ENCODE measurements around the gene GPR108. TPM values are rescaled to one million over a fixed set of nuclear protein-coding genes. Genes with fewer than 3 reads are reported as not detected.
A peak's percentile ranks its signal among the peaks of the same experiment; 100 is the strongest.

GPR108 gene
- total and polyA plus RNA-seq, 2 experiments from 2014 or later = 66.6 to 120 TPM

DNA sequence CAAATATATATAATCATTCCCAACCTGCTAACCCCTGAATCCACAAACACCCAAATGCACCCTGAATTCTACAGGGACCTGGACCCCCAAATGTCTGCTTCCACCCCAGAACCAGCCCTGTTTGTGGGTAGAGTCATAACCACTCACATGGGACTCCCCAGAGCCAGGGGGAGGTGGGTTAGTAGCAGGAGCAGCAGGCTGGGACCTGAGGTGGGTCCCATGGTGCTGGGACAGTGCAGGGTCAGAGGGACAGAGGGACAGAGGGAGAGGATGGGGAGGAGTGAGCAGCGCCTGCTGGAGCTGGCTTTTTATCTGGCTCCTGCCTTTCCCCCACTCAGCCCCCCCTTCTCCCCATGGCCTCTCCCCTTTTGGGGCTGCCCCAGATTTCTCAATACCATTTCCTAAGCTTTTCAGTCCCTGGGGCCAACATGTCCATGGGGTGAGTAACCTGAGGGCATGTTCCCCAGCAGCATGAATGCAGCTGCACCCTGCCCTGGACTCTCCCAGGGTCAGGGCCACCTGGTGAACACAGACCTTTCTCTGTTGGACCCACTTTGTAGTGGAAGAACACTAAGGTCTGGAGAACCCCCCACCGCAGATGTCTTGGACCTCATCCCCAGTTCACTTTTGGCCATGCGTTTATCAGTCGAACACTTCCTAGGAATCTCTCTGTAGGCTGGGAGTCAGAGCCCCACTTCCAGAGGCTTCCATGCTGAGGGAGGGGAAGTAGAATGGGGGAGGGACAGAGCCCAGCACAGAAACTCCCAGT, 16.8 kb downstream of the GPR108 start, which contains the start of gene C3:
Gene C3 (minus strand): TSS at position 282 of the 769 bp plus-strand sequence. CDS start 61 bp downstream, at position 221.
- Histone ChIP-seq H3K4me2 (peak within 1 kb of the TSS; percentile 63), H3K9me2 (replicated peaks; ENCODE audit: insufficient read depth) (no peaks in the 10 kb centered on the region), H3K4me3 (no peak within 1 kb of the TSS), H4K20me1 (ENCODE audit: insufficient read depth, poor library complexity, severe bottlenecking) (no peaks in the 10 kb centered on the region), H3K27ac (peak within 1 kb of the TSS; percentile 51), H3K79me2 (no peaks in the 10 kb centered on the region), H2AFZ (no peak within 1 kb of the TSS), H3K9me3 (ENCODE audit: low read depth) (no peaks in the 10 kb centered on the region), H3K27me3 (no peaks in the 10 kb centered on the region), H3K4me1 (ENCODE audit: insufficient read depth) (peaks cover 17% of the 10 kb centered on the region), H3K36me3 (replicated peaks; ENCODE audit: insufficient read depth, low read depth) (no peaks in the 10 kb centered on the region)
- DNase-seq (ENCODE audit: low spot score) = peak; percentile 76
- TF ChIP-seq, protein P1, sequence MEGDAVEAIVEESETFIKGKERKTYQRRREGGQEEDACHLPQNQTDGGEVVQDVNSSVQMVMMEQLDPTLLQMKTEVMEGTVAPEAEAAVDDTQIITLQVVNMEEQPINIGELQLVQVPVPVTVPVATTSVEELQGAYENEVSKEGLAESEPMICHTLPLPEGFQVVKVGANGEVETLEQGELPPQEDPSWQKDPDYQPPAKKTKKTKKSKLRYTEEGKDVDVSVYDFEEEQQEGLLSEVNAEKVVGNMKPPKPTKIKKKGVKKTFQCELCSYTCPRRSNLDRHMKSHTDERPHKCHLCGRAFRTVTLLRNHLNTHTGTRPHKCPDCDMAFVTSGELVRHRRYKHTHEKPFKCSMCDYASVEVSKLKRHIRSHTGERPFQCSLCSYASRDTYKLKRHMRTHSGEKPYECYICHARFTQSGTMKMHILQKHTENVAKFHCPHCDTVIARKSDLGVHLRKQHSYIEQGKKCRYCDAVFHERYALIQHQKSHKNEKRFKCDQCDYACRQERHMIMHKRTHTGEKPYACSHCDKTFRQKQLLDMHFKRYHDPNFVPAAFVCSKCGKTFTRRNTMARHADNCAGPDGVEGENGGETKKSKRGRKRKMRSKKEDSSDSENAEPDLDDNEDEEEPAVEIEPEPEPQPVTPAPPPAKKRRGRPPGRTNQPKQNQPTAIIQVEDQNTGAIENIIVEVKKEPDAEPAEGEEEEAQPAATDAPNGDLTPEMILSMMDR (IDR thresholded peaks at IDR 0.05; ENCODE audit: poor library complexity) = no peak
- TF ChIP-seq EZH2phosphoT487 (IDR thresholded peaks at IDR 0.05; ENCODE audit: low read depth, severe bottlenecking, unreplicated experiment) (no peak), EZH2 (IDR thresholded peaks at IDR 0.05; ENCODE audit: borderline replicate concordance) (no peak)
- 69% methylated on average over 4 of the region's 4 CpGs for WGBS (ENCODE audit: low lambda C conversion rate, missing lambda C conversion rate)

DNA sequence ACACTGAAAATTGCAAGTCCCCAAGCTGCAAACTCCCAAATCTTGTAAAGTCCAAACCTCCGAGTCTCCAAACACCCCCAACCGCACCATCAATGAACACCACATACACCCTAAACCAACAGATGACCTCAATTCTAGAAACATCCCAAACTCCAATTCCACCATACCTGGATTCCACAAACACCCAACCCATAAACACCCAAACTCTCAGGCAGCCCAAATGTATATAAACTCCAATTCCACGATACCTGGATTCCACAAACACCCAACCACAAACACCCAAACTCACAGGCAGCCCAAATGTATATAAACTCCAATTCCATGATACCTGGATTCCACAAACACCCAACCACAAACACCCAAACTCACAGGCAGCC, 17.4 kb downstream of the GPR108 start:
- H3K9me2 ChIP-seq (replicated peaks; ENCODE audit: insufficient read depth) = no peaks in the 10 kb centered on the region
- no peak overlapping the region for H3K4me3 ChIP-seq
- TF ChIP-seq EZH2 (IDR thresholded peaks at IDR 0.05; ENCODE audit: borderline replicate concordance) = no peak
- no peak for TF ChIP-seq EZH2phosphoT487 (IDR thresholded peaks at IDR 0.05; ENCODE audit: low read depth, severe bottlenecking, unreplicated experiment)
- TF ChIP-seq, protein P1 (IDR thresholded peaks at IDR 0.05; ENCODE audit: poor library complexity) = no peak
- no peaks in the 10 kb centered on the region for H3K9me3 ChIP-seq (ENCODE audit: low read depth)
- no peaks in the 10 kb centered on the region for H3K27me3 ChIP-seq
- H3K36me3 ChIP-seq (replicated peaks; ENCODE audit: insufficient read depth, low read depth) = no peaks in the 10 kb centered on the region
- DNase-seq (ENCODE audit: low spot score) = no peak
- H2AFZ ChIP-seq = no peak overlapping the region
- H4K20me1 ChIP-seq (ENCODE audit: insufficient read depth, poor library complexity, severe bottlenecking) = no peaks in the 10 kb centered on the region
- H3K79me2 ChIP-seq = no peaks in the 10 kb centered on the region
- H3K27ac ChIP-seq = peak overlapping the region; percentile 51
- peaks cover 16% of the 10 kb centered on the region for H3K4me1 ChIP-seq (ENCODE audit: insufficient read depth)
- peak overlapping the region; percentile 63 for H3K4me2 ChIP-seq
- 91% methylated on average over 3 of the region's 3 CpGs for WGBS (ENCODE audit: low lambda C conversion rate, missing lambda C conversion rate)

DNA sequence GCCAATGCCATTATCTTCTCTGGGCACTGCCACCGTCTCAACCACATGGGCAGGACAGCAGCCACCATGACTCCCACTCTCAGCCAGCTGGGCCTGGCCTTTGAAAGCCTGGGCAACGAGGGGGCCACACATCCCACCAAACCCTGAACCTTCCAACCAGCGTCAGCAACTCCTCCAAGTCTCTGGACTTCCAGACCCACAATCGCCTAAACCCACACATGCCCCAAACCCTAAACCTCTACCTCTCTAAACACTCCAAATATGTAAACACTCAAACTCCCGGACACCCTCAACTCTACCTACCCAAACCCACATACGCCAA, 17.9 kb downstream of the GPR108 start:
- H3K27me3 ChIP-seq = no peaks in the 10 kb centered on the region
- peak overlapping the region; percentile 63 for H3K4me2 ChIP-seq
- no peaks in the 10 kb centered on the region for H3K9me2 ChIP-seq (replicated peaks; ENCODE audit: insufficient read depth)
- H3K36me3 ChIP-seq (replicated peaks; ENCODE audit: insufficient read depth, low read depth) = no peaks in the 10 kb centered on the region
- peaks cover 16% of the 10 kb centered on the region for H3K4me1 ChIP-seq (ENCODE audit: insufficient read depth)
- H2AFZ ChIP-seq = no peak overlapping the region
- no peak for TF ChIP-seq EZH2phosphoT487 (IDR thresholded peaks at IDR 0.05; ENCODE audit: low read depth, severe bottlenecking, unreplicated experiment)
- no peak for TF ChIP-seq EZH2 (IDR thresholded peaks at IDR 0.05; ENCODE audit: borderline replicate concordance)
- TF ChIP-seq, protein P1 (IDR thresholded peaks at IDR 0.05; ENCODE audit: poor library complexity) = no peak
- DNase-seq (ENCODE audit: low spot score) = no peak
- H3K79me2 ChIP-seq = no peaks in the 10 kb centered on the region
- no peak overlapping the region for H3K27ac ChIP-seq
- WGBS (ENCODE audit: low lambda C conversion rate, missing lambda C conversion rate) = 84% methylated on average over 6 of the region's 6 CpGs
- H3K4me3 ChIP-seq = no peak overlapping the region
- no peaks in the 10 kb centered on the region for H4K20me1 ChIP-seq (ENCODE audit: insufficient read depth, poor library complexity, severe bottlenecking)
- H3K9me3 ChIP-seq (ENCODE audit: low read depth) = no peaks in the 10 kb centered on the region

All from hepatocyte (in vitro differentiated cells).